Mesenchymal stem cell (in vitro differentiated cells and primary cell): ENCODE measurements around the gene PDE8B.
A peak's percentile ranks its signal among the peaks of the same experiment; 100 is the strongest.

Experiments used
- DNase-seq: peaks from one replicate; pipeline ENCODE4 v3.0.0-alpha.2; 2013
- H2AFZ ChIP-seq: one replicate; pipeline ENCODE4 v1.6.1; 2013; ENCODE audit warnings: low read depth, mild to moderate bottlenecking, control low read depth, inconsistent platforms, low read length, moderate library complexity
- H2AK5ac ChIP-seq: 2 replicates; pipeline ENCODE4 v1.6.1; 2013; ENCODE audit warnings: low read length, moderate library complexity, mild to moderate bottlenecking, inconsistent platforms; ENCODE audit not compliant: severe bottlenecking
- H2BK120ac ChIP-seq: one replicate; pipeline ENCODE4 v1.6.1; 2013; ENCODE audit warnings: low read depth, mild to moderate bottlenecking, inconsistent platforms, low read length, moderate library complexity
- H2BK12ac ChIP-seq, 2 experiments: one replicate each; pipeline ENCODE4 v1.6.1; 2013; ENCODE audit warnings: inconsistent platforms in 2 of 2, low read length in 2 of 2, mild to moderate bottlenecking in 2 of 2, moderate library complexity in 2 of 2, control low read depth in 1 of 2
- H2BK15ac ChIP-seq: one replicate; pipeline ENCODE4 v1.6.1; 2013; ENCODE audit warnings: mild to moderate bottlenecking, low read depth, inconsistent platforms; ENCODE audit not compliant: poor library complexity, severe bottlenecking
- H2BK5ac ChIP-seq: 2 replicates; pipeline ENCODE4 v1.6.1; 2013; ENCODE audit warnings: low read depth, mild to moderate bottlenecking, low read length, control low read depth, inconsistent platforms; ENCODE audit not compliant: poor library complexity, severe bottlenecking
- H3K14ac ChIP-seq, 2 experiments: one replicate each; pipeline ENCODE4 v1.6.1; 2013; ENCODE audit warnings: inconsistent platforms in 2 of 2, low read length in 2 of 2, control low read depth in 1 of 2, mild to moderate bottlenecking in 1 of 2, moderate library complexity in 1 of 2
- H3K18ac ChIP-seq, 2 experiments: one replicate each; pipeline ENCODE4 v1.6.1; 2013; ENCODE audit warnings: inconsistent platforms in 2 of 2, low read length in 2 of 2, control low read depth in 1 of 2, low read depth in 1 of 2, mild to moderate bottlenecking in 1 of 2
- H3K23ac ChIP-seq, 2 experiments: one replicate each; pipeline ENCODE4 v1.6.1; 2013; ENCODE audit warnings: inconsistent platforms in 2 of 2, low read length in 2 of 2, mild to moderate bottlenecking in 2 of 2, moderate library complexity in 2 of 2, control low read depth in 1 of 2
- H3K27ac ChIP-seq: 2 replicates; pipeline ENCODE4 v1.5.1; 2013; ENCODE audit warnings: mild to moderate bottlenecking, moderate library complexity, low read length, control low read depth, inconsistent platforms; ENCODE audit not compliant: poor library complexity, severe bottlenecking
- H3K27me3 ChIP-seq, 2 experiments: 2 replicates each; pipeline versions ENCODE4 v1.6.1 to v1.7.0; 2013; ENCODE audit warnings: low read length in 2 of 2, mild to moderate bottlenecking in 2 of 2, moderate library complexity in 2 of 2, control low read depth in 1 of 2, inconsistent platforms in 1 of 2; ENCODE audit not compliant: control insufficient read depth in 1 of 2, insufficient read depth in 1 of 2
- H3K36me3 ChIP-seq, 2 experiments: 2 replicates each; pipeline versions ENCODE4 v1.6.1 to v1.7.0; 2013; ENCODE audit warnings: low read length in 2 of 2, control low read depth in 1 of 2, inconsistent platforms in 1 of 2, low read depth in 1 of 2, mild to moderate bottlenecking in 1 of 2; ENCODE audit not compliant: insufficient read depth in 2 of 2, control insufficient read depth in 1 of 2
- H3K4ac ChIP-seq, 2 experiments: one replicate each; pipeline ENCODE4 v1.6.1; 2013; ENCODE audit warnings: inconsistent platforms in 2 of 2, low read length in 2 of 2, mild to moderate bottlenecking in 2 of 2, moderate library complexity in 2 of 2, control low read depth in 1 of 2, low read depth in 1 of 2
- H3K4me1 ChIP-seq: 2 replicates; pipeline ENCODE4 v1.6.1; 2013; ENCODE audit warnings: low read depth, low read length, control low read depth; ENCODE audit not compliant: control insufficient read depth, insufficient read depth
- H3K4me2 ChIP-seq: 2 replicates; pipeline ENCODE4 v1.6.1; 2013; ENCODE audit warnings: low read length, mild to moderate bottlenecking, inconsistent platforms; ENCODE audit not compliant: poor library complexity, severe bottlenecking
- H3K4me3 ChIP-seq, 2 experiments: 2 replicates each; pipeline versions ENCODE4 v1.5.1 to v1.7.0; 2013; ENCODE audit warnings: low read length in 2 of 2, mild to moderate bottlenecking in 2 of 2, control low read depth in 1 of 2, low read depth in 1 of 2; ENCODE audit not compliant: insufficient read depth in 1 of 2
- H3K79me1 ChIP-seq: replicated peaks from 2 replicates; pipeline ENCODE4 v1.6.1; 2013; ENCODE audit warnings: mild to moderate bottlenecking, control low read depth, low read length, inconsistent platforms; ENCODE audit not compliant: poor library complexity, severe bottlenecking
- H3K9ac ChIP-seq: 2 replicates; pipeline ENCODE4 v1.7.0; 2013; ENCODE audit warnings: mild to moderate bottlenecking, low read length, moderate library complexity
- H3K9me3 ChIP-seq: 2 replicates; pipeline ENCODE4 v1.7.0; 2013; ENCODE audit warnings: mild to moderate bottlenecking, low read length; ENCODE audit not compliant: control insufficient read depth
- H4K8ac ChIP-seq: one replicate; pipeline ENCODE4 v1.6.1; 2013; ENCODE audit warnings: inconsistent platforms, mild to moderate bottlenecking, low read length, moderate library complexity
- H4K91ac ChIP-seq: one replicate; pipeline ENCODE4 v1.6.1; 2013; ENCODE audit warnings: mild to moderate bottlenecking, low read length, inconsistent platforms
- WGBS: methylation state at CpG from one replicate; pipeline ENCODE4 v1.1.7; 2013; ENCODE audit warnings: mixed read lengths; 5-methylcytosine and 5-hydroxymethylcytosine counted together

Gene PDE8B

DNA sequence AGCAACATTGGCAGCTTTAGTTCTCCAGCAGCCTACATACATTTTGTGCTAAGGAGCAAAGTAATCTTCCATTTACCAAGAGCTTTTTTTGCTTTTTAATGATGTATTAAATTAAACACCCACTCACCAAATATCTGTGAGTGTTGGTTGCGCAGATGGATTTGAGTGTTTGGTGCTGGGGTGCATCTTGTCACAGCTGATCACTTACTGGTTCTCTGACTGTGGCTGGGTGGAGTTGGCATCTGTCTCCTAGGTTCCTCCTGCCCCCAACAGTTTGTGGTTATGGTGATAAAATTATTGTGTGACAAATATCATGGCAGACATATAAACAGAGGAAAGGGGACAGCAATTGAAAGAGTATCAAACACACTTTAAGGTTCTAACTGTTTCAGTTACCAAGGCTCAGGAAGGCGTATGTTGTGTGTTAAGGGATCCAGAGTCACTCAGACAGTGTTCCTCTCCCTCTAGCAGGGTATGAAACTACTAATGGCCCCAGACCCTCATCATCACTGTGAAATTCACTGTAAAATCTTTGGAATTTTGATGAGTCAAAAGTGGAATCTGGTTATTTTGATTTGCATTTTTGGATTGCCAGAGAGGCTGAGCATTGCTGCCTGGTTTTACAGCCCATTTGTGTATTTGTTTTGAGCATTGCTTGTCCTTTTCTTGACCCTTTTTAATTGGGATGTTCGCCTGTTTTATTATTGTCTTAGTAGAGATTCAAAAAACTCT, 81.7 kb downstream of the PDE8B start:
- Histone ChIP-seq H3K18ac (no peak overlapping the region), H3K27ac (no peak overlapping the region), H4K91ac (no peak overlapping the region), H3K9me3 (no peaks in the 10 kb centered on the region), H2AFZ (no peak overlapping the region), H3K27me3 (peaks cover 3 to 7% of the 10 kb centered on the region in 2 experiments), H3K14ac (no peak overlapping the region), H3K4me1 (no peaks in the 10 kb centered on the region), H3K36me3 (no peaks in the 10 kb centered on the region), H2BK12ac (no peak overlapping the region), H4K8ac (no peak overlapping the region), H3K23ac (no peak overlapping the region), H2BK15ac (no peak overlapping the region), H2BK120ac (no peak overlapping the region), H2AK5ac (no peak overlapping the region), H3K4me3 (no peak overlapping the region), H2BK5ac (no peak overlapping the region), H3K4ac (no peak overlapping the region), H3K79me1 (no peaks in the 10 kb centered on the region), H3K4me2 (no peak overlapping the region), H3K9ac (no peak overlapping the region)
- DNase-seq = peak; percentile 8
- 93% methylated on average over 1 of the region's 3 CpGs for WGBS

GRCh38 chr5:77294185-77294584, 83.7 kb downstream of the PDE8B start:
- Histone ChIP-seq H2BK120ac (no peak overlapping the region), H2AK5ac (no peak overlapping the region), H4K91ac (no peak overlapping the region), H3K9ac (no peak overlapping the region), H3K27ac (no peak overlapping the region), H2AFZ (no peak overlapping the region), H3K18ac (no peak overlapping the region), H3K27me3 (peaks cover 3 to 10% of the 10 kb centered on the region in 2 experiments), H4K8ac (no peak overlapping the region), H3K4ac (no peak overlapping the region), H3K36me3 (no peaks in the 10 kb centered on the region), H3K4me3 (no peak overlapping the region), H2BK12ac (no peak overlapping the region), H2BK15ac (no peak overlapping the region), H2BK5ac (no peak overlapping the region), H3K14ac (no peak overlapping the region), H3K4me2 (no peak overlapping the region), H3K23ac (no peak overlapping the region), H3K79me1 (no peaks in the 10 kb centered on the region), H3K9me3 (no peaks in the 10 kb centered on the region), H3K4me1 (no peaks in the 10 kb centered on the region)
- 85% methylated on average over 2 of the region's 3 CpGs for WGBS
- no peak for DNase-seq

DNA sequence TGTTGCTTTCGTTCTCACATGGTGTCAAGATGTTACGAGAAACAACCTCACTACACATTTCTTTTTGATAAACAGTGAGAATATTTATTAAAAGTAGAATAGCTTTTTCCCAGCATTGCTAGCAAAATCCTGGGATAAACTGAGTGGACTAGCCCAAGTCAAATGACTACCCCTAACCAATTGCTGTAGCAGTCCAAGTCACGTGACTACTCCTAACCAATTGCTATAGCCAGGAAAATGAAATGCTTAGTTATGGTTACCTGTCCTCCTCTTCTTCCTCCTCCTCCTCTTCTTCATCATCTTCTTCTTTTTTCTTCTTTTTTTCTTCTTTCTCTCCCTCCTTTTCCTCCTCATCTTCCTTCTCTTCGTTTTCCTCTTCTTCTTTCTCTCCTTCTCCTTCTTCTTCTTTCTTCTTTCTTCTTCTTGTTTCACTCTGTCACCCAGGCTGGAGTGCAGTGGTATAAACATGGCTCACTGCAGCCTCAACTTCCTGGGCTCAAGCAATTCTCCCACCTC, 85.4 kb downstream of the PDE8B start:
- Histone ChIP-seq H3K14ac (no peak overlapping the region), H3K27ac (no peak overlapping the region), H4K91ac (no peak overlapping the region), H3K4me1 (no peaks in the 10 kb centered on the region), H3K79me1 (no peaks in the 10 kb centered on the region), H3K4ac (no peak overlapping the region), H3K18ac (no peak overlapping the region), H2BK15ac (no peak overlapping the region), H2BK12ac (no peak overlapping the region), H3K27me3 (peaks cover 3 to 17% of the 10 kb centered on the region in 2 experiments), H3K36me3 (no peaks in the 10 kb centered on the region), H3K9me3 (no peaks in the 10 kb centered on the region), H3K9ac (no peak overlapping the region), H3K4me2 (no peak overlapping the region), H3K4me3 (no peak overlapping the region), H2AFZ (no peak overlapping the region), H2BK5ac (no peak overlapping the region), H4K8ac (no peak overlapping the region), H2BK120ac (no peak overlapping the region), H3K23ac (no peak overlapping the region), H2AK5ac (no peak overlapping the region)
- WGBS = 86% methylated on average over 4 of the region's 4 CpGs
- DNase-seq = no peak

DNA sequence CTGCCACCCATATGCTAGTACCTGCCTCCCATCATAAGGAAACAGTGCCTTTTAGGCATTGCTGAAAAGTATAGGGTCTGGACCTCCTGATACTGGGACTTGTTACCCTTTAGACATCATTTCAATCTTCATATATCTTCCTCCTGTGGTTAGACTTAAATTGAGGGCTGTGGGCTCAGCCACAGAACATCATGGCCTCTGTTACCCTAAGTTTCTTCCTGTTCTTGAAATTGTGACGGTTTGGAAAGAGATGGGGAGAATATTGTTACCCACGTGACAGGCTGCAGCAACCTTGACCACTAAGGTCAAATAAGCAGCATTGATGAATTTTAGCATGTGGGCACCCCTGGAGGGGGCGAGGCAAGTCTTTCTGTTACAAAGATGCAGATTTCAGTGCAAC, 87.7 kb downstream of the PDE8B start:
- no peak overlapping the region for H3K4ac ChIP-seq

More for the DNA sequence above, 87.7 kb downstream of the PDE8B start:
- no peak overlapping the region for H3K27ac ChIP-seq
- 85% methylated on average over 3 of the region's 3 CpGs for WGBS
- no peak overlapping the region for H3K18ac ChIP-seq
- peaks cover 3 to 25% of the 10 kb centered on the region in 2 experiments for H3K27me3 ChIP-seq
- no peak overlapping the region for H4K8ac ChIP-seq
- H3K79me1 ChIP-seq = no peaks in the 10 kb centered on the region
- H2BK12ac ChIP-seq = no peak overlapping the region
- no peak for DNase-seq
- no peak overlapping the region for H2AK5ac ChIP-seq
- no peaks in the 10 kb centered on the region for H3K9me3 ChIP-seq
- no peak overlapping the region for H3K9ac ChIP-seq
- no peak overlapping the region for H4K91ac ChIP-seq
- no peak overlapping the region for H3K23ac ChIP-seq
- H3K4me3 ChIP-seq = no peak overlapping the region
- no peak overlapping the region for H3K14ac ChIP-seq
- no peak overlapping the region for H2BK5ac ChIP-seq
- no peaks in the 10 kb centered on the region for H3K36me3 ChIP-seq
- H2AFZ ChIP-seq = no peak overlapping the region
- H3K4me1 ChIP-seq = no peaks in the 10 kb centered on the region
- no peak overlapping the region for H2BK15ac ChIP-seq
- no peak overlapping the region for H2BK120ac ChIP-seq
- H3K4me2 ChIP-seq = no peak overlapping the region
